Stimulated activated CD8-positive, alpha-beta memory T cell treated with anti-CD3 and anti-CD28 coated beads, Interleukin-12 subunit alpha, Interleukin-12 subunit beta, amount 100 ng/mL, for 24 hours (primary cell): ENCODE data around the gene MLX.

Experiments used
- DNase-seq: peaks from one replicate; pipeline ENCODE4 v3.0.0-alpha.2; 2020; ENCODE audit errors: extremely low read depth

Gene MLX

GRCh38 chr17:42566883-42567573 lies at the start of gene MLX:
MLX (plus strand) TSS chr17:42567100; CDS start chr17:42567125, 25 bp downstream.
- DNase-seq, result peak; percentile 90

- no peak for DNase-seq
Observed at GRCh38 chr17:42517516-42517915, 49.4 kb upstream of the MLX start.

DNA sequence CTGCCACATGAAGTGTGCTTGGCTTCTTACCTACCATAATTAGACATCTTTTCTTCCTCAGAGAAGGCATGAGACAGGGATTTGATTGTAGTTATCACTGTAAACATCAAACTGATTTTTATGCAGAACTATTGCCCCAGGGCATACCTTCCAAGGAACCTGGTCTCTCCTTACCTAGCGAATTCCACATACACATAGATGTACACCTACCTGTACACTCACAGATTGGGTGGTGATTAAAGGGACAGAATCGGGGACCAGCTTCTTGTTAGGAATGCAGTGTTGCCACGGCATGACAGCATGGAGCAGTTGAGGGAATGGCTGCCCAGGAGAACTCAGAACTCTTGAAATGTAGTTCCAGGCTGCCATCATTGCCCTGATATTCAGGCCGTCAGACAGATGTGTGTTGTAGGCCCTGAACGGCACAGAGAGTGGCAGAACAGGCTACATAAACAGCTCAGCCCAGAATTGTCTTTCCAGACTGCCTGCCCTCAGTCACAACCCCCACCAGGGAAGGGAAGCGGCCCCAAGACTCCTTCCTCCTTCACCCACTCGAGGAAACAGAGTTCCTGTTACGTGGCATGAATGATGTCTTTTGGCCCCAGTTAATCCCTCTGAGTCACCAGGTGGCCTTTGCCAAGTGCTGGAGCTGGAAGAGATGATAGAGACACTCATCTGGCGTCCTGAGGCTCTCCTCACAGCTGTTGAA lies 48.7 kb upstream of the MLX start:
- no peak for DNase-seq

GRCh38 chr17:42518755-42519545 lies 48.0 kb upstream of the MLX start:
- no peak for DNase-seq

DNA sequence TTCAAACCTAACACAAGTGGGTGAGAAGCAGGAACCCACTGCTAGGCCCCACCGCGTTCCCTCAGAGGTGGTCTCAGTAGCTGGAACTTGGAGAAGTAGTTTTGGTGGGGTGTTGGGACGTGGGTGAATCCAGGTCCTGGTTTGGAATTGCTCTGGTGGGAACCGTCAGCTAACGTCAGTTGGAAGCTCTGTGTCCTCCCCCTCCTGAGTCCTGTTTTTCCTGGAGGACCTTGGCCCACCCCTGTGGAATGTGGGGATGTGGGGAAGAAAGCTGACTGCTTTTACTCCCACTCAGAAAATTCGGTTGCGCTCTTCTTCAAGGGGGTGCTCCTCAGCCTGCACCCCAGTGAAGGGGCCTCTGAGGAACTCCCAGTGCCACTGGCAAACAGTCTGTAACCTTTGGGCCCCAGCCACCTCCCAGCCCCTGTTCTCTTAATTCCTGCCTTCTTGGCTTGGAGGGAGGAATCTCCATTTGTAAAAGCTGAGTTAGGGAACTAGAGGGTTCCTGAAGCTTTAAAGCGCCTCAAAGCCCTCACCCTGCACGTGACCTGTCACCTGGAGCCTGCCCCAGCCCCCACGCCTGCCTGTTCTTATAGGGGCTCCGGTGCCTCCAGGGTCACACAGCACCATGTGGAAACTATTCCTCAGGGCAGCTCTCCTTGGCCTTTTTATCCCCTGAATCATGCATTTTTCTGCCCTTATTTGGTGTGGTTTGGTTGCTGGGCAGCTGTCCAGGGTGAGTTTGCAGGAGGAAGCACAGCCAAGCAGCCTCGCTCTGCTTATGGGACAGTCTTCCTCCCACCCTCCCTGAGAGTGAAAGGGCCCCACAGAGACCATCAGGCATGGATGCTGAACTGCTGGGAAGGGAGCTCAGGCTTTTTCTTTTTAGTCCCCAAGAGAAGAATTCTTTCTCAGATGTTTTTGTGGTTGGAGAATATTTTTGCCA lies 47.1 kb upstream of the MLX start:
- no peak for DNase-seq

GRCh38 chr17:42520540-42520951 lies 46.4 kb upstream of the MLX start:
- no peak for DNase-seq

DNA sequence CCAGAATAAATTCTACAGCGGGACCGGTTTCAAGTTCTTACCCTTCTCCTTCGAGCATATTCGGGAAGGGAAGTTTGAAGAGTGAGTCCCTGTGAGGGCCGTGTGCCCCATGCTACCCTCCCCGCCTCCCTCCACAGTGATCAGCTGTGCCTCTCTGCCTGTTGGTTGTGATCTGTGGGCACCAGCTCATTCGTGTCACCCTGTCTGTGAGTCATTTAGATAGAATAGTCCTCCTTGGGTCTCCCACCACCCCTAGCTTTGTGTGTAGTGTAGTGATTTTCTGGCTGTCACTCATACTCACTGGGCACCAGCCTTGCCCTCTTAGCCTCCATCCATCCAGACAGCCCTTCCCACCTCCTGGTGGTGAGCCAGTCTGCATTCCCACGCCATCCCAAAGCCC lies 45.9 kb upstream of the MLX start:
- DNase-seq, result no peak

GRCh38 chr17:42521666-42522262 lies 45.1 kb upstream of the MLX start:
- DNase-seq, result no peak

DNA sequence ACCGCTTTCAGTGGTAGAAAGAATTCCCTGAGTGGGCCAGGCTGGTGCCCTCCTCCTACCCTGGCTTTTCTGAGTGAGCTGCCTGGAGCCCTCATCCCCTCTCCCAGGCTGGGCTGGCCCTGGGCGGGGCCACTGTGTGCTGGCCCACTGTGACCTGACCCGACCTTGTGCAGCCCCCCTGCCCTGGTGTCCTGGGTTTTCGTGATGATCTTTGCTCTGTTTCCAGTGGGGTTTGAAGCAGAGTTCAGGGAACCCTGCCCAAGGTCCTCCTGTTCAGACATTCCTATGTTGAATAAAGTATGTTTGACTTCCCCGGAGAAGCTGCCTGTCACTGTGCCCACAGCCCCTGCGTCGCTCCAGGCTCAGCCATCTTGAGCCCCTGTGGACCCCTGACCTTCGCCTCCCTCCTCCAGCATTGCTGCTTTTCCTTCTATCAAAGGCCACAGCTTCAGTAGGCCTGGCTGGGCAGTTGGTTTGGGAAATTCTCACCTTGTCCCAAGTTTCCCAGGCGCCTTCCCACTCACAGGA lies 44.6 kb upstream of the MLX start:
- no peak for DNase-seq

GRCh38 chr17:42522798-42523278 lies 44.1 kb upstream of the MLX start:
- DNase-seq, result no peak

DNA sequence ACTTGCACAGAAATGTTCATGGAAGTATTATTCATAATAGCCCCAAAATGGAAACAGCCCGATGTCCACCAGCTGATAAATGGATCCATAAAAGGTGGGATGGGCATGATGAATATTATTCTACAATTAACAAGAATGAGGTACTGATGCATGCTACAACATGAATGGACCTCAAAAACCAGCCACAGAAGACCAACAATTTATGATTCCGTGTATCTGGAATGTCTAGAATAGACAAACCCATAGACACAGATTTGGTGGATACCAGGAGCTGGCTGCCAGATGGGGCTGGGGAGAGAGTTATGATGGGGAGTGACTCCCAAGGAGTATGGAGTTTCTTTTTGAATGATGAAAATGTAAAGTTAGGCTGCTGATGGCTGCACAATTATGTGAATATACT lies 41.7 kb upstream of the MLX start:
- DNase-seq, result no peak

DNA sequence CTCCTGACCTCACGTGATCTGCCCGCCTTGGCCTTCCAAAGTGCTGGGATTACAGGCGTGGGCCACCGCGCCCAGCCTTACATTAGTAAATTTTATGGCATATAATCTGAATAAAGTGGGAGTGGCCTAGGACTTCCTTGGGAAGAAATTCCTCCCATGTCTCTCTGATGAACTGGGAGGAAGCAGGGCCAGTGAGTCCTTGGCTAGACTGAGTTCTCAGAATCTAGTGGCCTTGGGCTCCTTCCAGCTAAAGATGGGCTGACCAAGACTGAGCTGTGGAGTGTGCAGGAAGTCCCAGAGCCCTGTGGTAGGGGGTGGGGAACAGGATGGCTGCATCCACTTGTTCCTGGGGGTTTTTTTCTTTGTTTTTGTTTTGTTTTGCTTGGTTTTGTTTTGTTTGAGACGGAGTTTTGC lies 40.9 kb upstream of the MLX start:
- DNase-seq, result no peak

DNA sequence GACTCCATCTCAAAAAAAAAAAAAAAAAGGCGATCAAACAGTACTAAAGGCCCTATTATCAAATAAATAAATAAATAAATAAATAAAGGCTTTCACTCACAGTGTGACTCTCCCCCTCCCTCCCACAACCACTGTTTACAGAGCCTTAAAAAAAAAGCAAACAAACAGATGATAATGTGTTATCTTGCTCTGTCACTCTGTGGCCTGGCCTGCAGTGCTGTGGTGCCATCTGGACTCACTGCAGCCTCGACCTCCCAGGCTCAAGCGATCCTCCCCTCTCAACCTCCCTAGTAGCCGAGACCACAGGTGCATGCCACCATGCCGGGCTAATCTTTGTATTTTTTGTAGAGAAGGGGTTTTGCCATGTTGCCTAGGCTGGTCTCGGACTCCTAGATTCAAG lies 39.0 kb upstream of the MLX start:
- DNase-seq, result no peak

DNA sequence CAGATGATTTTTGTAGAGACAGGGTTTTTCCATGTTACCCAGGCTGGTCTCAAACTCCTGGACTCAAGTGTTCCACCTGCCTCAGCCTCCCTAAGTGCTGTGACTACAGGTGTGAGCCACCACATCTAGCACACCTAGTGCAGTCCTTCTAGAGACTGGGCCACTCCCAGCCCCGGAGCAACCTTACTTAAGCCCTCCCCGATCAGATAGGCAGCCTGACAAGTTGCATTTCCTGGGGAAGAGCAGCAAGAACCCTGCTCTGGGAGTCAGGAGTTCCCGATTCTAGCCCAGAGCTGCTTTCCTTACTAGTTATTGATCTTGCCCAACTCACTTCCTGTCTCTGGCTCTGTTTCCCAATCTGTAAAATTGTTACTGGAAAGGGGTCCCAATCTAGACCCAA lies 37.8 kb upstream of the MLX start:
- no peak for DNase-seq

GRCh38 chr17:42530952-42531454 lies 35.9 kb upstream of the MLX start:
- DNase-seq, result no peak

DNA sequence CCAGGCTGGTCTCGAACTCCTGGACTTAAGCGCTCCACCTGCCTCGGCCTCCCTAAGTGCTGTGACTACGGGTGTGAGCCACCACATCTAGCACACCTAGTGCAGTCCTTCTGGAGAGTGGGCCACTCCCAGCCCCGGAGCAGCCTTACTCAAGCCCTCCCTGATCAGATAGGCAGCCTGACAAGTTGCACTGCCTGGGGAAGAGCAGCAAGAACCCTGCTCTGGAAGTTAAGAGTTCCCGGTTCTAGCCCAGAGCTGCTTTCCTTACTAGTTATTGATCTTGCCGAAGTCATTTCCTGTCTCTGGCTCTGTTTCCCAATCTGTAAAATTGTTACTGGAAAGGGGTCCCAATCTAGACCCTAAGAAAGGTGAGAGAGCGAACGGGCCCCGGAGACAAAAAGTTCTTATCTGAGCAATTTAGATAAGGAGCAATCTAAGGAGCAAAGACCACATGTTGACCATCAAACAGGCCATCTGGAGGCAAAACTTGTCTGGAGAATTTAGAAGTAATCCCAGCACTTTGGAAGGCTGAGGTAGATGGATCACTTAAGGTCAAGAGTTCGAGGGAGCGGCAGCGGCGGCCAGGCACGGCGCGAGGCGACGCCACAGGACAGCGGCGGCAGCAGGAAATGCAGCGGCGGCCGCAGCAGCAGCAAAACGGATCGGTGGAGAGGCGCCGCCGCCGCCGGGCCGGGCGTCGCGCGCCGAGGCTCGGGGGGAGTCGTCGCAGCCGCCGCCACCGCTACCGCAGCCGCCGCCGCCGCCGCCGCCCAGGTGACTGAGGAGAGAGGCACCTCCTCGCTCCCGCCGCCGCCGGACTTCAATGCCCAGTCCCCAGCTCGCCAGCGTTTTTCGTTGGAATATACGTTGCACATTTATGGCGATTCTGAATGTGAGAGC lies 35.2 kb upstream of the MLX start:
- DNase-seq, result no peak

GRCh38 chr17:42535155-42536047 lies 31.5 kb upstream of the MLX start:
- no peak for DNase-seq

DNA sequence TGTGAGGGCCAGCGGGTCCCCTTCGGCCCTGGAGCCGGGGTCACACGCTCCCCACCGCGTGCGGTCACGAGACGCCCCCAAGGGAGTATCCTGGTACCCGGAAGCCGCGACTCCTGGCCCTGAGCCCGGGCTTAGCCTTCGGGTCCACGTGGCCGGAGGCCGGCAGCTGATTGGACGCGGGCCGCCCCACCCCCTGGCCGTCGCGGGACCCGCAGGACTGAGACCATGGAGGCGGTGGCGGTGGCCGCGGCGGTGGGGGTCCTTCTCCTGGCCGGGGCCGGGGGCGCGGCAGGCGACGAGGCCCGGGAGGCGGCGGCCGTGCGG lies 30.9 kb upstream of the MLX start, which contains the start of gene NAGLU:
Gene NAGLU, plus strand, starts transcription at position 194 of the 324 bp plus-strand sequence. Its CDS starts 32 bp downstream, at position 226.
- DNase-seq, result peak; percentile 67
